Measurements from ENCODE around the gene MBD6.
"Not testable (repeated sequence)": the region's sequence is repeated elsewhere in the genome, so short reads cannot be mapped to it uniquely, and the experiment has no call there.

Gene MBD6

DNA sequence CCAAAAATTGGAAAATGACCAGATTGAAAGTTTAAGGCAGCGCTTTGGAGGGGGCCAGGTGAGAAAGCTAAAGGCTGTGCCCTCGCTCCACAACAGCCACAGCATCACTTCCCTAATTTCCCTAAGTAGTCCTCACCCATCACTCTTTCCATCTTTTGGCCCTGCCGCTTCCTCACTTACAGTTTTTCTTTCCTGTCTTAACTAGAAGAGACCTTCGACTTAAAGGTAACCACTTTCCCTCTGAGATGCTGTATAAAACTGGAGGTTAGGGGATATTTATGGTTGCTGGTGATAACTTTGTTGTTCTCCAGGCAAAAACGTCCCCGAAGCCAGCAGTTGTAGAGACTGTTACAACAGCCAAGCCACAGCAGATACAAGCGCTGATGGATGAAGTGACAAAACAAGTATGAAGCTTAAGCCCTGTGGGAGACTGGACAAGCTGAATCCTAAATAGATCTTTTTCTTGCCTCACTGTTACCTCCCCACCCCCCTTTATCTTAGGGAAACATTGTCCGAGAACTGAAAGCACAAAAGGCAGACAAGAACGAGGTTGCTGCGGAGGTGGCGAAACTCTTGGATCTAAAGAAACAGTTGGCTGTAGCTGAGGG lies 6.6 kb upstream of the MBD6 start:
- DNase-seq (ENCODE audit: low read depth) = no peak

DNA sequence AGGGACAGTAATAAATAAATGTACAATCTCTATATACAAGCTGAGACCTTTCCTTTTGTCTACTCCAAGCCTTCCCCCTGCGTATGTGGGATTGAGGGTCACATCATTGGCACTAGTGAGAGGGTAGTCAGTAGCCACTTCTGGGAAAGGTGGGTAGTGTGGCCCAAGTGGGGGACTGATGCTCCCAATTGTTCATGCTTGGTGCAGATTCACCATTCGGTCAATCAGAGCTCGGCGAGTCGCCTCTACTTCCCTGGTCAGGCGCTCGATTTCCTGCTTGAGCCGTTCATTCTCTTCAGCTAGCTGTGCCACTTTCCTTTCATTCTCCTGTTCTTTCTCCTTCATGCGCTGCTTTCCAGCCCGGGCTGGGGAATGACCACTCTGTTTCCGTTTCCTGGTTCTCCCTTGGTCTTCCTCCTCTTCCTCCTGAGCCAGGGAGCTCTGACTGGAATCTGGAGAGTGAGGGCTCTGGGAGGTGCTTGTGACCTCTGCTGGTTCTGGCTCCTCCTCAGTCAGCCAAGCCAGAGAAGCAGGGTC lies 5.9 kb upstream of the MBD6 start:
- DNase-seq (ENCODE audit: low read depth) = no peak

GRCh38 chr12:57517187-57517586 lies 5.4 kb upstream of the MBD6 start:
- DNase-seq (ENCODE audit: low read depth) = no peak

DNA sequence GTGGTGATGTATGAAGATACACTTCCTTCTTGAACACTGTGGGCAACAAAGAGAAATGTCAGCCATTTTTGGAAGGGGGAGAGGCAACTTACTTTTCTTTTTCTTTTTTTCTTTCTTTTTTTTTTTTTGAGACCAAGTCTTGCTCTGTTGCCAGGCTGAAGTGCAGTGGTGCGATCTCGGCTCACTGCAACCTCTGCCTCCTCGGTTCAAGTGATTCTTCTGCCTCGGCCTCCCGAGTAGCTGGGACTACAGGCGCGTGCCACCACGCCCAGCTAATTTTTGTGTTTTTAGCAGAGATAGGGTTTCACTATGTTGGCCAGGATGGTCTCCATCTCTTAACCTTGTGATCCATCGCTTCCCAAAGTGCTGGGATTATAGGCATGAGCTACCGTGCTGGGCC lies 4.9 kb upstream of the MBD6 start:
- not testable (repeated sequence) for DNase-seq (ENCODE audit: low read depth)

DNA sequence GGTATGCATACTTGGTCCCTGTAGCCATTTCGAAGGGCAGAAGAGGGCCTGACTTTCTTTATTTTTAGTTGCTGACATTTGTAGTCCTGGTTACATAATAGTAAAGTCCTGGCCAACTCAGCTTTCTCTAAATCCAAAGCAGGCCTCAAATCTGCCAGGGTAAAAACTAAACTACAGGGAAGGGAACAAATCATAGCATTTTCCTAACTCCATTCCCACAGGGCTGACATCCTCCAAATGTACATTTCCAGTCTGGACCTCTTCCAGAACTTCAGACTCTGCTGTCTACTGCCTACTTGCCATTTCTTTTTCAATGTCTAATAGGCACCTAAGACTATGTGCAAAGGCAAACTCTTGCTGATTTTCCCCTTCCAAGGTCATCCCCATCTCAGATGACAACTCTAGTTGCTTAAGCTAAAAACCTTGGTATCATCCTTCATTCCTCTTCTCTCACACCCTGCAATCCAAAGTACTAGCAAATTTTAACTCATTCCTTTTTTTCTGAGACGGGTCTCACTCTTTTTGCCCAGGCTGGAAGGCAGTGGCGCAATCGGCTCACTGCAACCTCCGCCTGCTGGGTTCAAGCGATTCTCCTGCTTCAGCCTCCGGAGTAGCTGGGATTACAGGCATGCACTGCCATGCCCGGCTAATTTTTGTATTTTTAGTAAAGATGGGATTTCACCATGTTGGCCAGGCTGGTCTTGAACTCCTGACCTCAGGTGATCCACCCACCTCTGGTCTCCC lies 4.3 kb upstream of the MBD6 start:
- DNase-seq (ENCODE audit: low read depth) = no peak

- no peak for DNase-seq (ENCODE audit: low read depth)
Measured at GRCh38 chr12:57518920-57519795, 3.5 kb upstream of the MBD6 start.

GRCh38 chr12:57519796-57520052 lies 2.9 kb upstream of the MBD6 start:
- DNase-seq (ENCODE audit: low read depth) = no peak

DNA sequence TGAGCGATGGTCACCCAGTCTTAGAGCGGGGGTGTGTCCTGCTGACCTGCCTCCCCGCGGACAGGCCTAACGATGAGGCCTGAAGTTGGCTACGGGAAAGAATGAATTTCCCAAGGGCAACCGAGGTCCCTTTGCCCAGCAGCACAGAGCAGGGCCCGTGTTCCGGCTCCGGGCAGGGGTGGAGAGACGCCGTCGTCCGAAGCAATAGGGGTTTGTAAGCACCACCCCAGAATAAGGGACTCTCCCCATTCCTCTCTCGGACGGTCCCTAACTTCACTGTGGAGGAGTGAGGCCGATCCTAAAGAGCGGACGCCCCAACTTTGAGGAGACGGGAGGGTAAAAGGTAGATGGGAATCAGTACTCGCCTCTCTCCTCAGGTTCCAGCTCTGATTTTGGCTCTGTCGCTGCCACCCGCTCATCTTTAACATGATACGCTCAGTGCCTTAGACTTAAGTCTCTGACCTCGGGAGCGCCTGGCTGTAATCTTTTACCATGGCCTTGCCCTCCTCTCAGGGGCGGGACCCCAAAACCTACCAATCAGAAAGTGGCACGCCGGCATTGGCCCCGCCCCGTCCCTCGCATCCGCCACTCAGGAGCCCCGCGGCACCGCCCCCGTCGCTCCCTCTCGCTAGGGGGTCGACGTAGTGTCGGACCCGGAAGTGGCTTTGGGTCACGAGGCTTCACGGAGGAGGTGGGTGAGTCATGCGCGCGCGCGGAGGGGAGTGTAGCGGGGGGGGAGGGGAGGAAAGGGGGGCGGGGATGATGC lies 2.4 kb upstream of the MBD6 start, which contains the start of gene DDIT3:
Gene DDIT3 (minus strand): TSS at position 462 of the 766 bp plus-strand sequence. CDS start 3,108 bp downstream, outside the sequence.
- DNase-seq (ENCODE audit: low read depth) = peak; percentile 94

DNA sequence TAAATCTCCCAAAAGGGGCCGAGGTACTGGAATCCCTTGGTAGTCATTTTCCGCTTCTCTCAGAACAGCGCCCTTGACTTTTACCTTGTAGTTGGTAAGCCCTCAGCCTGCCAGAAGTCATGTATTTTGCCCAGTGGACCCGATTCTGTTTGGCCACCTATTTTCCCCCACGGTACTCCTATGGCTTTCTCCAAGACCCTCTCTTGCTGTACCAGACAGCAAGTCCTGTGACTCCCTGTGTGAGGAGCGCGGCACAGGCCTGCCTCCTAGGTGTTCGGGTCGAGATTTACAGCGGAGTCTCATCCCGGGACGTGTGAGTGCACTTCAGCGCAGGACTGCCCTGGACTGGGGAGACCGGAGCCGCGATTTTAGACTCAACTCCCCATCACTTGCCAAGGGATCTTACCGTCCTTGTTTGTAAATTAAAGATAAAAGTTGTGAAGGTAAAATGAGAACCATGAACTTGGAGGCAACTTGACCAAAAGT lies 1.1 kb upstream of the MBD6 start:
- no peak for DNase-seq (ENCODE audit: low read depth)

DNA sequence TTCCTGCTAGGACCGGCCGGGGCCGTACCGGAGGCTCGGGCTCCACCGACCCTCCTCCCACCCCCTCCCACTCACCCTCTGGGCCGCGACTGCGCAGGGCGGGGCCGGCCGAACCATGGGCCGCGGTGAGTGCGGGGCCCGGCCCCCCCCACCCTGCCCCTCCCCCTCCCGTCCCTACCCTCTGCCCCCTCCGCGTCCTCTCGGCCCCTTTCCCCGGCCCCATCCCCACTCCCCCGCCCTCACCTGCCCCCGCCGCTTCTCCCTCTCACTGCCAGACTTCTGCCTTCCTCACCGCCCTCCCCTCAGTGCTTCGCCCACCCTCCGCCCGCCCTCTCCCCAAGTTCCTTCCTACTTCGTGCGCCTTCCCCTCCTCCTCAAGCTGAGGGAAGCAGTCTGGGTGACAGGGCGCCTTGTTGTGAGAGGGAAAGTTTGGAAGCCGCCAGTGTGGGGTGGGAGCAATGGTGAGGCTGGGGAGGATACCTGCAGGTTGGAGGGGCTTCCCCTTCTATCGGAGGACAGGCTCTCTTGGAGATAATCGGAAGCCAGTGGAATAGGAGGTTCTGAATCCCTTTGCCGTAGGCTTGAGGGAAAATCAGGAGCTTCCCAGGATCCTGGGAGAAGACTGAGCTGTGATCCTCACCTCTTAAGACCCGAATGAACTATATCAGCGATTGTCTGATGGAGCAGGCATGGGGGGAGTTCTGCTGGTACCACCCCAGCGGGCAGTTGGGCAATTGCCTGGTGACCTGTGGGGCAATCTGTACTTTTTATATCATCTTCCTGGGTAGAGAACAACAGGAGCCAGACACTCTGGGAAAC lies 472 bp downstream of the MBD6 start:
- no peak for DNase-seq (ENCODE audit: low read depth)

DNA sequence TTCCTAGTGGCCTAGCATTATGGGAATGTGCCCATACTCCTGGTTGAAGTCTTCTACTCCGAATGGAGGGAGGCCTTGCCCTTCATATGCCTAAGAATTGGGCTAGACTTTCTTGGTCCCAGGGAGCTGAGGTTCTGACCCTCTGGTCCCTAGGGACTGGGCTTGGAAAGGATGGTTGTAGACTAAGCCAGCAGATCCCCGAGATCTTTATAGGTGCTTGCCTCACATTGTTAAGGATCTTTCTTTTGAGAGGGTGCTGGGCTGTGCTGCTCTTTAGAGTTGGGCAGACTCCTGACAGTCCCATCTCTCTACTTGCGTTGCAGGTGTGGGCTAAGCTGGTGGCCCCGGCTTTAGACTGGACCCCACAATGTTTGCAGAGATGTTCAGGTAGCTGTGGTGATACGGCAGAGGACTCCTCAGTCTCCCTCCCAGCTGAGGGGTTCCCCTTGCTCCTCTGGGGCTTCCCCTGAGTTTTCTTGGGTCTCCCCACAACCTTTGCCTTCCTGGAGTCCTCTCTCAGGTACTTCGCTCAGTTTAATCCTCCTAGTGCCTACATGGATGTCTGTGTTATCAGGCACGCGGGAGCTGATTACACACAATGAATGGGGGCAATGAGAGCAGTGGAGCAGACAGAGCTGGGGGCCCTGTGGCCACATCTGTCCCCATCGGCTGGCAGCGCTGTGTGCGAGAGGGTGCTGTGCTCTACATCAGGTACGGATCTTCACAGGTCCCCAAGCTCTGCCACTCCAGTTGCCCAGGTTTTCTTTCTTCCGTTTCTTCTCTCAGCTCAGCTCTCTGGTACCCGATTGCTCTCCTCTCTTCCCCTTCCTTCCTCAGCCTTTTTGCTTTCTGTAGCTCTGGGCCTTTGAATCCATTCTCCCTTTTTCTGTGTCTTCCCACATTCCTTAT lies 1.3 kb downstream of the MBD6 start:
- DNase-seq (ENCODE audit: low read depth) = no peak

DNA sequence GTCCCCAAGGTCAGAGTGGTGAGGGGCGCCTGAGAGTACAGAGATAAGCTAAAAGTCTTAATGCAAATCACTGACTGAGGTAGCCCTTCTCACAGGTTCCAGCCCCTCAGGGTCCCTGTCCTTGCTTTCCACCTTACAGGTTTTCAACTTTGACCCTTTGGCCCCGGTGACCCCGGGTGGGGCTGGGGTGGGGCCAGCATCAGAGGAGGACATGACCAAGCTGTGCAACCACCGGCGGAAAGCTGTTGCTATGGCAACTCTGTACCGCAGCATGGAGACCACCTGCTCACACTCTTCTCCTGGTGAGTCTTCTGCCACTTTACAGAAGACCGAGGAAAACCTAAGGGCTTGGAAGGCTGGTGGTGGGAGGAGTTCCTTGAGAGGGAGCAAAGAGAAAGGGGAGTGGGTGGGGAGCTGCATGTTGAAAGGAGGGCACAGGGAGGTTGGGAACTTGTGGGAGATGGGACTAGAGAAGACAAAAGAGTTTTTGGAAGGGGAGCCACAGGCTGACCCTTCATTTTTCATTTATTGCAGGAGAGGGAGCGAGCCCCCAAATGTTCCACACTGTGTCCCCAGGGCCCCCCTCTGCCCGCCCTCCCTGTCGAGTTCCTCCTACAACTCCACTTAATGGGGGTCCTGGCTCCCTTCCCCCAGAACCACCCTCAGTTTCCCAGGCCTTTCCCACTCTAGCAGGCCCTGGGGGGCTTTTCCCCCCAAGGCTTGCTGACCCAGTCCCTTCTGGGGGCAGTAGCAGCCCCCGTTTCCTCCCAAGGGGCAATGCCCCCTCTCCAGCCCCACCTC lies 2.4 kb downstream of the MBD6 start:
- no peak for DNase-seq (ENCODE audit: low read depth)

GRCh38 chr12:57525615-57526383 lies 3.2 kb downstream of the MBD6 start:
- no peak for DNase-seq (ENCODE audit: low read depth)

DNA sequence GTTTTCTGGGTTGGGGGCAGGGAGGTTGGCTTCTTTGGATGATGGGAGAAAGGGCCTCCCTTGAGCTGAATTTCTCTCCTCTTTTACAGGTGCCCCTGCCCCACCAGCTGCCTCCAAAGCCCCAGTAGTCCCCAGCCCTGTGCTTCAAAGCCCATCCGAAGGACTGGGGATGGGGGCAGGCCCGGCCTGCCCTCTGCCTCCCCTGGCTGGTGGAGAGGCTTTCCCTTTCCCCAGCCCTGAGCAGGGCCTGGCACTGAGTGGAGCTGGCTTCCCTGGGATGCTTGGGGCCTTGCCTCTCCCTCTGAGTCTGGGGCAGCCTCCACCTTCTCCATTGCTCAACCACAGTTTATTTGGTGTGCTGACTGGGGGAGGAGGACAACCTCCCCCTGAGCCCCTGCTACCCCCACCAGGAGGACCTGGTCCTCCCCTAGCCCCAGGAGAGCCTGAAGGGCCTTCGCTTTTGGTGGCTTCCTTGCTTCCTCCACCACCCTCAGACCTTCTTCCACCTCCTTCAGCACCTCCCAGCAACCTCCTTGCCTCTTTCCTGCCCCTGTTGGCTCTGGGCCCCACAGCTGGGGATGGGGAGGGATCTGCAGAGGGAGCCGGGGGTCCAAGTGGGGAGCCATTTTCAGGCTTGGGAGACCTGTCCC lies 4.0 kb downstream of the MBD6 start:
- no peak for DNase-seq (ENCODE audit: low read depth)

GRCh38 chr12:57527184-57527583 lies 4.6 kb downstream of the MBD6 start:
- DNase-seq (ENCODE audit: low read depth) = no peak

DNA sequence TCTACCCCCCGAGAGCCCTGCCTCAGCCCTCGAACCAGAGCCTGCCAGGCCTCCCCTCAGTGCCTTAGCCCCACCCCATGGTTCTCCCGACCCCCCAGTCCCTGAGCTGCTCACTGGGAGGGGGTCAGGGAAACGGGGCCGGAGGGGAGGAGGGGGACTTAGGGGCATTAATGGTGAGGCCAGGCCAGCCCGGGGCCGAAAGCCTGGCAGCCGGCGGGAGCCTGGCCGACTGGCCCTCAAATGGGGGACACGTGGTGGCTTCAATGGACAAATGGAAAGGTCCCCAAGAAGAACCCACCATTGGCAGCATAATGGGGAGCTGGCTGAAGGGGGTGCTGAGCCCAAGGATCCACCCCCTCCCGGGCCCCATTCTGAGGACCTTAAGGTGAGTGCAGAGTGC lies 5.6 kb downstream of the MBD6 start:
- DNase-seq (ENCODE audit: low read depth) = no peak

DNA sequence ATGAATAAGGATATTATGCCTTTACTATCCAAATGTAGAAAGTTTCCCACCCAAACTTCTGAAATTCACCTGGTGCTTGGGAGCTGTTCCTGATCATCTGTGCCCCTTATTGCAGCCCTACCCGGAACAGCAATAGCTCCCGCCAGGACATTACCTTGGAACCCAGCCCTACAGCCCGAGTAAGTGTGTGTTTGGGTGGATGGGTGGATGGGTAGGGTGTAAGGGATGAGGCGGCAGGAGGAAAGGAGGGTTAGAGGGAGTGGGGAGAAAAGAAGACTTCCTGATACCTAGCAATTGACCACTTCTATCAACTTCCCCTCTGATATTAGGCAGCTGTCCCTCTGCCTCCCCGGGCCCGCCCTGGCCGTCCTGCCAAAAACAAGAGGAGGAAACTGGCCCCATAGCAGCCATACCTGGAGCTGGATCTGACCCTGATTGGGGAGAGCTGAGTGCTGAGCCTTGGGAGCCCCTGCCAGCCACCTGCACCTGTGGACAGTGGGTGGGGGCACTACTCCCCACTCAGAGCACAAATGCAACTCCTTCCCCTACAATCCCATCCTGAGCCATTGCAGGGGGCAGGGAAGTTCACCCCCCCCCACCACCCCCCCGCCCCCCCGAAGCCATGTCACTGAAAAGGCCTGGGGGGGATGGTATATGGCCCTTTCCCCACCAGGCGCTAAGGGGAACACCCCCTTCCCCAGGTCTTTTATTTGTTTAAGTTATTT lies 6.4 kb downstream of the MBD6 start:
- no peak for DNase-seq (ENCODE audit: low read depth)

All from HS-27A (cell line).